Bronchial epithelial cell (primary cell): ENCODE results near the gene LMNTD2. TPM values are rescaled to one million over a fixed set of nuclear protein-coding genes. Genes with fewer than 3 reads are reported as not detected.

Experiments
- DNase-seq: peaks from one replicate; pipeline ENCODE4 v3.0.0-alpha.2; 2010; ENCODE audit warnings: low read depth
- FAIRE-seq: peaks from 2 replicates; lab custom pipeline; 2011; peaks lifted over from hg19 to GRCh38; lab: Jason Lieb, UNC
- H3K27me3 ChIP-seq: 2 replicates; pipeline ENCODE4 v1.5.1; 2011; ENCODE audit warnings: low read length; ENCODE audit not compliant: control insufficient read depth, insufficient read depth
- H3K36me3 ChIP-seq: 2 replicates; pipeline ENCODE4 v1.5.1; 2011; ENCODE audit warnings: low read length; ENCODE audit not compliant: control insufficient read depth, insufficient read depth
- H3K4me3 ChIP-seq: 2 replicates; pipeline ENCODE4 v1.5.1; 2011; ENCODE audit warnings: mild to moderate bottlenecking, low read depth, low read length, control low read depth
- CTCF ChIP-seq: IDR thresholded peaks from 2 replicates; pipeline ENCODE4 v1.5.1; 2011; ENCODE audit warnings: mild to moderate bottlenecking, moderate library complexity, low read length, control low read depth, inconsistent platforms; ENCODE audit not compliant: insufficient read depth, severe bottlenecking
- total RNA-seq: library from RNA; depleted of rRNA; stranded (reverse); fragments of >200 nt; gene quantifications from 2 replicates; pipeline ENCODE4 v1.2.1, GENCODE V29; 2014

LMNTD2 gene
- total RNA-seq, 1 donor from 2014 or later: 1.1 TPM

- Histone ChIP-seq H3K36me3 (peaks cover 53% of the 10 kb centered on the region), H3K4me3 (no peak overlapping the region), H3K27me3 (no peaks in the 10 kb centered on the region)
- DNase-seq (no peak), FAIRE-seq (no peak)
- no peak for TF ChIP-seq CTCF
These were observed 36.7 kb upstream of the LMNTD2 start for GRCh38 chr11:597166-597725.

- Histone ChIP-seq H3K4me3 (no peak overlapping the region), H3K36me3 (peaks cover 45% of the 10 kb centered on the region), H3K27me3 (no peaks in the 10 kb centered on the region)
- FAIRE-seq (no peak), DNase-seq (no peak)
- no peak for TF ChIP-seq CTCF
These were observed 35.8 kb upstream of the LMNTD2 start for GRCh38 chr11:596374-596773.

GRCh38 chr11:595400-595799 is 34.9 kb upstream of the LMNTD2 start:
- no peak for DNase-seq
- FAIRE-seq: no peak
- H3K4me3 ChIP-seq: no peak overlapping the region
- peaks cover 46% of the 10 kb centered on the region for H3K36me3 ChIP-seq
- H3K27me3 ChIP-seq: no peaks in the 10 kb centered on the region
- TF ChIP-seq CTCF: no peak

GRCh38 chr11:593347-593746 is 32.8 kb upstream of the LMNTD2 start:
- DNase-seq: no peak
- H3K4me3 ChIP-seq: no peak overlapping the region
- FAIRE-seq: no peak
- no peak for TF ChIP-seq CTCF
- peaks cover 50% of the 10 kb centered on the region for H3K36me3 ChIP-seq
- no peaks in the 10 kb centered on the region for H3K27me3 ChIP-seq

GRCh38 chr11:592918-593317 is 32.4 kb upstream of the LMNTD2 start:
- H3K27me3 ChIP-seq: no peaks in the 10 kb centered on the region
- no peak for FAIRE-seq
- no peak for DNase-seq
- peaks cover 46% of the 10 kb centered on the region for H3K36me3 ChIP-seq
- H3K4me3 ChIP-seq: no peak overlapping the region
- no peak for TF ChIP-seq CTCF

- Histone ChIP-seq H3K27me3 (no peaks in the 10 kb centered on the region), H3K36me3 (peaks cover 46% of the 10 kb centered on the region), H3K4me3 (no peak overlapping the region)
- no peak for TF ChIP-seq CTCF
- FAIRE-seq (no peak), DNase-seq (no peak)
These were observed 32.0 kb upstream of the LMNTD2 start for GRCh38 chr11:592501-592900.
